K562 (cell line): ENCODE measurements around the gene SGK1. TPM values are rescaled to one million over a fixed set of nuclear protein-coding genes. Genes with fewer than 3 reads are reported as not detected.

Source experiments
- ATAC-seq: fragments of 200-7000 bp; cut with Tn5 transposase; 3 replicates; pipeline ENCODE4 v1.9.1; 2020; ENCODE audit warnings: moderate library complexity
- BruUV-seq: library from RNA; stranded (reverse); fragments of 400-500 nt; replicated peaks from 2 replicates; lab custom pipeline; 2021; lab: Mats Ljungman, UMichigan
- CTCF ChIA-PET: fragments of 300-600 bp; formaldehyde crosslinking; extraction: SDS; loops from one replicate; lab custom pipeline; 2021; ENCODE audit warnings: low intra/inter-chr PET ratio; lab: Yijun Ruan, JAX
- POLR2A ChIA-PET: fragments of 300-600, 350-650 bp; sonication (Branson Sonifier 250); formaldehyde crosslinking; extraction: SDS; loops from one replicate; lab custom pipeline; 2021; ENCODE audit warnings: antibody characterized with exemption, inconsistent platforms; lab: Yijun Ruan, JAX
- DNase-seq, 4 experiments: peaks; one replicate each; pipeline versions ENCODE4 v3.0.0 to v3.0.0-alpha.2; 2011 to 2018; ENCODE audit warnings: low spot score in 3 of 4, mixed read lengths in 3 of 4; ENCODE audit errors: extremely low read depth in 1 of 4
- FAIRE-seq: peaks from 2 replicates; lab custom pipeline; 2011; peaks lifted over from hg19 to GRCh38; lab: Jason Lieb, UNC
- H2AFZ ChIP-seq: 2 replicates; pipeline ENCODE4 v1.6.0; 2011; ENCODE audit warnings: low read depth, low read length, control low read depth, inconsistent platforms
- H3K27ac ChIP-seq: fragments of 200-600 bp; 3 replicates; pipeline ENCODE4 v1.8.0; 2011; ENCODE audit warnings: low read depth, mild to moderate bottlenecking, control low read depth, inconsistent platforms, low read length, moderate library complexity, mixed read lengths; ENCODE audit errors: extremely low read depth
- H3K27me3 ChIP-seq, 2 experiments: fragments of 300-600 bp in 1 of 2; 2 replicates in 1 of 2; 3 replicates in 1 of 2; pipeline versions ENCODE4 v1.6.0 to v1.8.0; 2011; ENCODE audit warnings: inconsistent platforms in 2 of 2, low read length in 2 of 2, mild to moderate bottlenecking in 1 of 2, mixed read lengths in 1 of 2, moderate library complexity in 1 of 2; ENCODE audit not compliant: control insufficient read depth in 2 of 2, insufficient read depth in 2 of 2
- H3K36me3 ChIP-seq: fragments of 300-600 bp; 3 replicates; pipeline ENCODE4 v1.8.0; 2011; ENCODE audit warnings: mild to moderate bottlenecking, low read length, inconsistent platforms; ENCODE audit not compliant: control insufficient read depth, insufficient read depth
- H3K4me1 ChIP-seq, 2 experiments: fragments of 200-600 bp in 1 of 2; replicated peaks in 1 of 2; 2 replicates in 1 of 2; 3 replicates in 1 of 2; pipeline versions ENCODE4 v1.5.1 to v1.8.0; 2011; ENCODE audit warnings: inconsistent platforms in 2 of 2, low read length in 2 of 2, mild to moderate bottlenecking in 1 of 2, mixed read lengths in 1 of 2, moderate library complexity in 1 of 2; ENCODE audit not compliant: control insufficient read depth in 2 of 2, insufficient read depth in 2 of 2
- H3K4me2 ChIP-seq: 2 replicates; pipeline ENCODE4 v1.6.1; 2011; ENCODE audit warnings: low read length, control low read depth, inconsistent platforms, mixed read lengths; ENCODE audit not compliant: insufficient read depth
- H3K4me3 ChIP-seq: fragments of 200-600 bp; sonication (generic), shearing (Covaris generic); 2 replicates; pipeline ENCODE4 v1.5.1; 2016; ENCODE audit warnings: control low read depth, inconsistent platforms
- H3K79me2 ChIP-seq: fragments of 200-600 bp; 3 replicates; pipeline ENCODE4 v1.8.0; 2011; ENCODE audit warnings: low read length, inconsistent platforms; ENCODE audit not compliant: control insufficient read depth, insufficient read depth
- H3K9ac ChIP-seq, 2 experiments: 2 replicates each; pipeline versions ENCODE4 v1.6.0 to v1.6.1; 2011; ENCODE audit warnings: low read depth in 2 of 2, low read length in 2 of 2, control low read depth in 1 of 2, inconsistent platforms in 1 of 2, mild to moderate bottlenecking in 1 of 2, mixed read lengths in 1 of 2; ENCODE audit not compliant: insufficient read depth in 1 of 2
- H3K9me1 ChIP-seq: one replicate; pipeline ENCODE4 v1.6.0; 2011; ENCODE audit warnings: inconsistent platforms, mild to moderate bottlenecking, low read length, moderate library complexity; ENCODE audit not compliant: control insufficient read depth, insufficient read depth
- H3K9me3 ChIP-seq: replicated peaks from 2 replicates; pipeline ENCODE4 v1.5.1; 2011; ENCODE audit warnings: low read depth, low read length, inconsistent platforms; ENCODE audit not compliant: control insufficient read depth, insufficient read depth
- H4K20me1 ChIP-seq: replicated peaks from 2 replicates; pipeline ENCODE4 v1.6.1; 2011; ENCODE audit warnings: low read length, inconsistent platforms, mixed read lengths; ENCODE audit not compliant: control insufficient read depth, insufficient read depth
- ELK1 ChIP-seq: sonication (generic); formaldehyde crosslinking; IDR thresholded peaks from 2 replicates; pipeline ENCODE4 v1.8.1; 2022; ENCODE audit warnings: missing genetic modification reagents
- ETV5 ChIP-seq: sonication (generic); formaldehyde crosslinking; IDR thresholded peaks from 2 replicates; pipeline ENCODE4 v1.4.0; 2020; ENCODE audit warnings: low read depth, mild to moderate bottlenecking, missing genetic modification reagents
- FIP1L1 ChIP-seq: fragments of 200-400 bp; formaldehyde crosslinking; IDR thresholded peaks from 2 replicates; pipeline ENCODE4 v1.6.1; 2018; ENCODE audit warnings: mild to moderate bottlenecking, low read depth, low read length; ENCODE audit not compliant: poor library complexity, severe bottlenecking
- GTF2B ChIP-seq: IDR thresholded peaks from 2 replicates; pipeline ENCODE4 v1.6.1; 2011; ENCODE audit not compliant: insufficient read length; ENCODE audit errors: extremely low read depth
- GTF2F1 ChIP-seq: IDR thresholded peaks from 2 replicates; pipeline ENCODE4 v1.6.1; 2011; ENCODE audit warnings: low read depth, low read length, improper control_type of control experiment
- HDAC3 ChIP-seq: fragments of 450-650 bp; IDR thresholded peaks from 2 replicates; pipeline ENCODE4 v1.6.1; 2018; ENCODE audit warnings: borderline replicate concordance, mild to moderate bottlenecking, moderate library complexity; ENCODE audit not compliant: partially characterized antibody
- MYBL2 ChIP-seq, 2 experiments: fragments of 450-650 bp in 1 of 2; sonication (generic) in 1 of 2; formaldehyde crosslinking in 1 of 2; IDR thresholded peaks; 2 replicates each; pipeline versions ENCODE4 v1.6.1 to v1.8.1; 2017 to 2022; ENCODE audit warnings: borderline replicate concordance in 1 of 2, inconsistent platforms in 1 of 2, low read depth in 1 of 2, mild to moderate bottlenecking in 1 of 2, missing genetic modification reagents in 1 of 2, moderate library complexity in 1 of 2
- SMAD1 ChIP-seq: fragments of 150-350 bp; IDR thresholded peaks from 2 replicates; pipeline ENCODE4 v1.6.1; 2014; ENCODE audit warnings: low read length, low read depth; ENCODE audit not compliant: partially characterized antibody
- STAT6 ChIP-seq: sonication (generic); formaldehyde crosslinking; IDR thresholded peaks from 2 replicates; pipeline ENCODE4 v1.8.1; 2023; ENCODE audit warnings: mild to moderate bottlenecking, missing genetic modification reagents
- ZBTB11 ChIP-seq, 3 experiments: fragments of 200-800 bp in 1 of 3; fragments of 250-450 bp in 1 of 3; fragments of 450-650 bp in 1 of 3; sonication (Bioruptor Pico) in 1 of 3; sonication (Bioruptor generic) in 1 of 3; formaldehyde crosslinking in 1 of 3; IDR thresholded peaks; 2 replicates each; pipeline versions ENCODE4 v1.6.1 to v1.8.0; 2016 to 2022; ENCODE audit warnings: mild to moderate bottlenecking in 2 of 3, missing genetic modification characterization in 2 of 3, missing compliant biosample characterization in 1 of 3, moderate library complexity in 1 of 3
- ZNF76 ChIP-seq: fragments of 250-450 bp; sonication (Bioruptor Pico); IDR thresholded peaks from 2 replicates; pipeline ENCODE4 v1.4.0; 2020; ENCODE audit warnings: mild to moderate bottlenecking, moderate library complexity, borderline replicate concordance
- WGBS: fragments of 100-300 bp; shearing (Covaris generic); methylation state at CpG from one replicate; pipeline ENCODE4 v1.1.6; 2016; ENCODE audit warnings: low coverage, mixed read lengths; ENCODE audit not compliant: insufficient coverage; ENCODE audit errors: missing lambda C conversion rate; 5-methylcytosine and 5-hydroxymethylcytosine counted together
- in situ Hi-C: fragments of 300-500 bp; cut with MboI; formaldehyde crosslinking; loops from 4 replicates; pipeline ENCODE4 v1.15.0; 2018; ENCODE audit warnings: inconsistent platforms, mixed read lengths
- intact Hi-C: fragments of 100-400 bp; cut with micrococcal nuclease; formaldehyde crosslinking; loops from 2 replicates; pipeline ENCODE4 v1.14.2; 2022
- polyA plus RNA-seq, 8 experiments: library from polyadenylated mRNA; depleted of rRNA in 4 of 8; stranded (reverse) in 5 of 8; unstranded in 3 of 8; fragments of >200 nt; fragmentation: Nextera tagmentation in 2 of 8; fragmentation: Illumina TruSeq in 1 of 8; extraction: Ambion mirVana in 2 of 8; extraction: Trizol in 1 of 8; gene quantifications; 2 replicates each; pipeline versions ENCODE4 v1.2.1 to v1.2.3, GENCODE V29; 2011 to 2014; ENCODE audit warnings: inconsistent platforms in 1 of 8, missing spikeins in 1 of 8
- total RNA-seq, 7 experiments: library from RNA; depleted of rRNA in 6 of 7; stranded (reverse); fragments of >200 nt in 6 of 7; fragmentation: Illumina TruSeq in 2 of 7; extraction: Trizol in 2 of 7; gene quantifications; 2 replicates each; pipeline versions ENCODE4 v1.2.1 to v1.2.3, GENCODE V29; 2011 to 2021; ENCODE audit warnings: low replicate concordance in 1 of 7

Gene SGK1
- total and polyA plus RNA-seq, 9 of the 15 experiments (the other 6 are each of a cell fraction or from before 2014, with no cell fraction given) = 3.5 to 7.2 (median 3.9) TPM

GRCh38 chr6:134282816-134283215 lies 35.1 kb downstream of the SGK1 start (continued):
- TF ChIP-seq ZNF76 (CRISPR knock-in tag) (no peak), MYBL2 (IDR thresholded peaks at IDR 0.05; ENCODE audit: low read depth) (no peak), MYBL2 (CRISPR knock-in tag; IDR thresholded peaks at IDR 0.05; ENCODE audit: borderline replicate concordance) (no peak)

- DNase-seq (no peak), FAIRE-seq (no peak), ATAC-seq (no peak)
- ChIA-PET CTCF (no interaction called here), POLR2A (interaction anchor here (0.6 kb wide), 1 partner anchor 819 kb away, joined by 3 read pairs; no protein-coding TSS in a partner anchor)
- Histone ChIP-seq H2AFZ (no peak overlapping the region), H3K4me2 (no peak overlapping the region), H3K4me1 (peaks cover 6 to 9% of the 10 kb centered on the region in 2 experiments; a peak in 3 of 5 replicates), H4K20me1 (no peaks in the 10 kb centered on the region), H3K9ac (no peak overlapping the region), H3K79me2 (no peaks in the 10 kb centered on the region), H3K27ac (no peak overlapping the region), H3K4me3 (no peak overlapping the region), H3K27me3 (no peaks in the 10 kb centered on the region), H3K9me1 (no peaks in the 10 kb centered on the region), H3K36me3 (no peaks in the 10 kb centered on the region), H3K9me3 (no peaks in the 10 kb centered on the region)
- BruUV-seq = no TSS peak
- in situ Hi-C loops (no loop called here), intact Hi-C loops (no loop called here)
- WGBS = 75% methylated on average over 6 of the region's 6 CpGs
- TF ChIP-seq ETV5 (CRISPR knock-in tag) (no peak), GTF2F1 (no peak), ELK1 (CRISPR knock-in tag) (no peak), FIP1L1 (no peak), SMAD1 (no peak), STAT6 (no peak), ZBTB11 (CRISPR knock-in tag; IDR thresholded peaks at IDR 0.05) (no peak), GTF2B (no peak), HDAC3 (no peak)
Measured at GRCh38 chr6:134281388-134281787, 36.5 kb downstream of the SGK1 start.
